Parathyroid adenoma (tissue), 2 donors: Measurements from ENCODE around the gene SPATA2.

ENCODE experiments used
- H2AFZ ChIP-seq: fragments of 300-600 bp; sonication (generic); one replicate; pipeline ENCODE4 v1.7.0; 2017; ENCODE audit warnings: antibody characterized with exemption, mild to moderate bottlenecking
- H3K27ac ChIP-seq: fragments of 300-600 bp; sonication (generic); one replicate; pipeline ENCODE4 v1.7.0; 2017
- H3K27me3 ChIP-seq: fragments of 300-600 bp; sonication (generic); one replicate; pipeline ENCODE4 v1.7.0; 2017; ENCODE audit warnings: low read length; ENCODE audit not compliant: control insufficient read depth, insufficient read depth
- H3K36me3 ChIP-seq: fragments of 300-600 bp; sonication (generic); one replicate; pipeline ENCODE4 v1.7.0; 2017; ENCODE audit warnings: low read length; ENCODE audit not compliant: control insufficient read depth, insufficient read depth
- H3K4me1 ChIP-seq: fragments of 300-600 bp; sonication (generic); one replicate; pipeline ENCODE4 v1.7.0; 2017; ENCODE audit warnings: control low read depth
- H3K4me2 ChIP-seq: fragments of 300-600 bp; sonication (generic); one replicate; pipeline ENCODE4 v1.7.0; 2017; ENCODE audit warnings: low read length
- H3K4me3 ChIP-seq: fragments of 300-600 bp; sonication (generic); one replicate; pipeline ENCODE4 v1.7.0; 2017; ENCODE audit warnings: low read depth, low read length
- H3K79me2 ChIP-seq: fragments of 300-600 bp; sonication (generic); one replicate; pipeline ENCODE4 v1.7.0; 2017; ENCODE audit warnings: control low read depth
- H3K9ac ChIP-seq: fragments of 300-600 bp; sonication (generic); one replicate; pipeline ENCODE4 v1.7.0; 2017; ENCODE audit warnings: mild to moderate bottlenecking
- H3K9me3 ChIP-seq: fragments of 300-600 bp; sonication (generic); one replicate; pipeline ENCODE4 v1.7.0; 2017; ENCODE audit warnings: low read length; ENCODE audit not compliant: control insufficient read depth
- TF ChIP-seq, protein P1 (sequence below): fragments of 300-600 bp; sonication (generic); IDR thresholded peaks from one replicate; pipeline ENCODE4 v1.7.0; 2017; ENCODE audit warnings: antibody characterized with exemption, mild to moderate bottlenecking
- donor health status: primary hyperparathyroidism.

The SPATA2 gene

DNA sequence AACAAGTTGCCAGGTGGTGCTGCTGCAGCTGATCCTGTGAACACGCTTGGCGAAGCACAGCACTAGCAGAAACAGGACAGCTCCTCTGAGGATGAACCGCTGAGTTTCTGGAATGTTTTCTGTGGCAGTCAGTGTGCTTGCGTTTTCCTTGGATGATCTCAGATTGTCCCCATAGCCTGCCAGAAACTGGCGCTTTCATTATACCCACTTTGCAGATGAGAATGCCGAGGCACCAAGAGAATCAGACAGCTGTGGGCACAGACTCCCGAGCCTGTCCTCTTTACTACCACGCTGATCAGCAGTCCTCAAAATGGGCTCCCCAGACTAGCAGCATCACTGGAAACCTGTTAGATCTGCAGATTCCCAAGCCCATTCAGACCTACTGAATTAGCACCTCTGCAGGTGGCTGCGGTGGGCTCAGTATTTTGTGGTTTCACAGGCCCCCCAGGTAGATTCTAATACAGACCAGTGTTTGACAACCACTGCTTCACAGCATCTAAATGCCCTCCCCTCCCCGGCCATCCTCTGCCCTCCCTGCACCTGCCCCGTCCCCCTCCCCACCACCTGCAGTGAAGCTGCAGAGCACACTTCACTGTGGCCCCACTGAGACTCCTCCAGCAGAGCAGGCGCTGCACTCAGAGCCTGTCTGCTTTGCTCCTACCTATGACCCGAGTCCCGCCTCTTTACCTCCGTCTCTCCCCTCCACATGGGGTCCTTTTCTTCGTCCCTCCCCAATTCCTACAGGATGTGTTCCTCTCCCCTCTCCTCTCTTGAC is 29.6 kb downstream of the SPATA2 start:
- H3K4me2 ChIP-seq: no peak overlapping the region
- no peaks in the 10 kb centered on the region for H3K9me3 ChIP-seq
- H3K9ac ChIP-seq: no peak overlapping the region
- no peak overlapping the region for H2AFZ ChIP-seq
- no peaks in the 10 kb centered on the region for H3K4me1 ChIP-seq
- H3K79me2 ChIP-seq: no peaks in the 10 kb centered on the region
- H3K27me3 ChIP-seq: no peaks in the 10 kb centered on the region
- TF ChIP-seq, protein P1, sequence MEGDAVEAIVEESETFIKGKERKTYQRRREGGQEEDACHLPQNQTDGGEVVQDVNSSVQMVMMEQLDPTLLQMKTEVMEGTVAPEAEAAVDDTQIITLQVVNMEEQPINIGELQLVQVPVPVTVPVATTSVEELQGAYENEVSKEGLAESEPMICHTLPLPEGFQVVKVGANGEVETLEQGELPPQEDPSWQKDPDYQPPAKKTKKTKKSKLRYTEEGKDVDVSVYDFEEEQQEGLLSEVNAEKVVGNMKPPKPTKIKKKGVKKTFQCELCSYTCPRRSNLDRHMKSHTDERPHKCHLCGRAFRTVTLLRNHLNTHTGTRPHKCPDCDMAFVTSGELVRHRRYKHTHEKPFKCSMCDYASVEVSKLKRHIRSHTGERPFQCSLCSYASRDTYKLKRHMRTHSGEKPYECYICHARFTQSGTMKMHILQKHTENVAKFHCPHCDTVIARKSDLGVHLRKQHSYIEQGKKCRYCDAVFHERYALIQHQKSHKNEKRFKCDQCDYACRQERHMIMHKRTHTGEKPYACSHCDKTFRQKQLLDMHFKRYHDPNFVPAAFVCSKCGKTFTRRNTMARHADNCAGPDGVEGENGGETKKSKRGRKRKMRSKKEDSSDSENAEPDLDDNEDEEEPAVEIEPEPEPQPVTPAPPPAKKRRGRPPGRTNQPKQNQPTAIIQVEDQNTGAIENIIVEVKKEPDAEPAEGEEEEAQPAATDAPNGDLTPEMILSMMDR: no peak
- no peak overlapping the region for H3K27ac ChIP-seq
- no peak overlapping the region for H3K4me3 ChIP-seq
- no peaks in the 10 kb centered on the region for H3K36me3 ChIP-seq

DNA sequence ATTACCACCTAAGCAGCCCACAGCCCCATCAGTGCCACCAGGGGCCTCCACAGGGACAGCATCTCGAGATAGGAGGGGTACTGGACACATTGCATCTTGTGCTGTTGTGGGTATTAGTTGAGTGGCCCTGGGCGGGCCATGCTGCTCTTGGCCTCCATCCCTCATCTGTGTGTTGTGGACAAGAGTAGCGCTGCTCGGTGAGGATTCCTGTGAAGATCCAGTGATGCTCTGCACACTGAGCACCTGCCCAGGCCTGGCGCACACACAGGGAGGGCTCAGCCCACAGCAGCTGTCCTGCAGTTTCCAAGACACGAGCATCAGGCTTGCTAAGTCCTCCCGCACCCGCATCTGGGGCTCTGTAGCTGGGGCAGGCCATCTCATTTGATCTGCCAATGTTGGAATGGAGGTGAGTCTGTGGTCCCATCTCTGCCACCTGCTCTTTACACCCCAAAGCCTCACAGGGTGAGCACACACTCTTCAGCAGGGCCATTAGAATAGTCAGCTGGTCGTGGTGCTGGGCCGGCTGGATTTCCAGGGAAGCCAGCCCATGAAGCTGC is 32.0 kb downstream of the SPATA2 start:
- Histone ChIP-seq H2AFZ (no peak overlapping the region), H3K9me3 (no peaks in the 10 kb centered on the region), H3K4me2 (no peak overlapping the region), H3K27me3 (no peaks in the 10 kb centered on the region), H3K4me3 (no peak overlapping the region), H3K27ac (no peak overlapping the region), H3K79me2 (no peaks in the 10 kb centered on the region), H3K4me1 (no peaks in the 10 kb centered on the region), H3K36me3 (no peaks in the 10 kb centered on the region), H3K9ac (no peak overlapping the region)
- TF ChIP-seq, protein P1: no peak

DNA sequence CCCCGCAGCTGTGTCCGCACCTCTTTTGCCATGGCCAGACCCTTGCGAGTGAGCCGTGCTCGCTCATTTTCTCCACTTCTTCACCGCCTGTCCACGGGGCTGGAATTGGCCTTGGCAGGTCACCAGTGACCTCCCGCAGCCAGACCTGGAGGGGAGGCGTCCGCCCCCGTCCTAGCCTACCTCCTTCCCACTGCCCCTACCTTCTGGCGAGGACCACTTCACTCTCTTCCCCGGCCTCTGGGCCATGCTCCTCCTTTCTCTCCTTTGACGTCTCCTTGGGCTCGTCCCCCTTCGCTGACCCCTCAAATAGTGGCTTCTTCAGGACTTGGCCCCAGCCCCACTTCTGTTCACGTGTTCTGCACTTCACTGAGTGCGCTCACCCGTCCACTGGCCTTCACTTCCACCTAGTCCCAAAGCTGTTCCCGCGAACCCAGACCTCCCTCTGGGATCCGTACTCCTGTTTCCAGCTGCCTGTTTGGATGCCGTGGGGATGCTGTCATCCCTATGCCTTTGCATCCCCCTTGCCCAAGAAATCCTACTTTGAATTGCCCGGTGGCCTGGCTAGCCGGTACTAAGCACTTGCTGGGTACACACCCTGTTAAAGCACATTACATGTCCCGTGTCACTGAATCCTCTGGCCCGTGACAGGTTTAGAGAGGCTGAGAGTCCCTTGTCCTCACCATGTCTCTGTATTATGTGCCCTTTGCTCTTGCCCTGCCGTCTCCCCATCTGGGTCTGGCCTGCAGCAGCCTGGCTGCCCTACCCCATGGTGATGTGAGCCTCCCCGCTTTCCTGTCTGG is 33.0 kb downstream of the SPATA2 start:
- H3K9me3 ChIP-seq: no peaks in the 10 kb centered on the region
- TF ChIP-seq, protein P1: no peak
- H3K27me3 ChIP-seq: no peaks in the 10 kb centered on the region
- H3K9ac ChIP-seq: no peak overlapping the region
- no peak overlapping the region for H2AFZ ChIP-seq
- H3K79me2 ChIP-seq: no peaks in the 10 kb centered on the region
- no peak overlapping the region for H3K4me3 ChIP-seq
- no peak overlapping the region for H3K4me2 ChIP-seq
- no peaks in the 10 kb centered on the region for H3K36me3 ChIP-seq
- H3K27ac ChIP-seq: no peak overlapping the region
- H3K4me1 ChIP-seq: no peaks in the 10 kb centered on the region

DNA sequence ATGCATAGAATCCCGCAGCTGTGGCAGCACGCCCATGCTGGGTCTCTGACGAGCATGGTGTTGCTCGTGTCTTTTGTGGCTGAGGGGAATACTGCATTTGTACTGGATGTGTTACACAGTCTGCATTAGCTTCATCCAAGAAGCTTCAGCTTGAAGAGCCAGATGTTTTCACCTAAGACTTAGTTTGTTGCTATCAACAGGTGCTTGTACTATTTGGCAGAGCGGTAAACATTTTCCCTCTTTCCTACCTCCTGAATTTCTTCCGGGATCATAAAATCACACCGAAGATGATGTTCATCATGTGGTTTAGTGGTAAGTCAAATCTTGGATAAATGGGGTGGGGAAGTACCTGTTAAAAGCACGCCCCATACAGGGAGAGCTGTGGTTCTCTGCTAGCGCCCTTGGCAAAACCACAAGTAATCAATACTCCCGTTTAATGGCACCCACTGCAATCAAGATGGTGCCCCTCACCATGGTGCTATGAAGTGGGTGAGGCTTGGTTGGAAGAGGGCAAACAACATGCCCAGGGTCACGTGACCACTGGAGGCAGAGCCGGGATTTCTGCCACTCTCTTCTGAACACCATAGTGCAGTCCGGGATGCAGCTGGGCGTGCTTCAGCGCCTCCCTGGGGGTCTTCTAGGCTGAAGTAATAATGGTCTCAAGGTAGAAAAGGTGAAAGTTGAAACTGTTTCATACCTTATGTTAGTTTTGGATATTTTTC is 34.4 kb downstream of the SPATA2 start:
- no peaks in the 10 kb centered on the region for H3K27me3 ChIP-seq
- TF ChIP-seq, protein P1: no peak
- H3K4me1 ChIP-seq: no peaks in the 10 kb centered on the region
- no peak overlapping the region for H3K4me2 ChIP-seq
- no peaks in the 10 kb centered on the region for H3K9me3 ChIP-seq
- no peak overlapping the region for H2AFZ ChIP-seq
- H3K36me3 ChIP-seq: no peaks in the 10 kb centered on the region
- H3K4me3 ChIP-seq: no peak overlapping the region
- no peaks in the 10 kb centered on the region for H3K79me2 ChIP-seq
- no peak overlapping the region for H3K27ac ChIP-seq
- no peak overlapping the region for H3K9ac ChIP-seq
